Endodermal cell (in vitro differentiated cells): Measurements from ENCODE around the gene ARHGEF10L. TPM values are rescaled to one million over a fixed set of nuclear protein-coding genes. Genes with fewer than 3 reads are reported as not detected.

Source experiments
- DNase-seq: peaks from one replicate; pipeline ENCODE4 v3.0.0-alpha.2; 2017
- H3K27ac ChIP-seq: 2 replicates; pipeline ENCODE4 v1.5.1; 2013; ENCODE audit warnings: mild to moderate bottlenecking, low read depth, low read length, moderate library complexity
- H3K27me3 ChIP-seq: 2 replicates; pipeline ENCODE4 v1.6.1; 2013; ENCODE audit warnings: mild to moderate bottlenecking, low read length, moderate library complexity; ENCODE audit not compliant: insufficient read depth, control insufficient read depth, poor library complexity, severe bottlenecking
- H3K36me3 ChIP-seq: 2 replicates; pipeline ENCODE4 v1.7.0; 2013; ENCODE audit warnings: mild to moderate bottlenecking, low read length, moderate library complexity; ENCODE audit not compliant: control insufficient read depth, insufficient read depth
- H3K4me1 ChIP-seq: one replicate; pipeline ENCODE4 v1.7.0; 2013; ENCODE audit warnings: low read length; ENCODE audit not compliant: control insufficient read depth, insufficient read depth
- H3K4me3 ChIP-seq: 2 replicates; pipeline ENCODE4 v1.5.1; 2013; ENCODE audit warnings: mild to moderate bottlenecking, low read length, moderate library complexity
- H3K9ac ChIP-seq: 2 replicates; pipeline ENCODE4 v1.6.1; 2013; ENCODE audit warnings: mild to moderate bottlenecking, low read length, moderate library complexity; ENCODE audit not compliant: poor library complexity, severe bottlenecking; ENCODE audit errors: extremely low read depth
- H3K9me3 ChIP-seq: 2 replicates; pipeline ENCODE4 v1.6.1; 2013; ENCODE audit warnings: mild to moderate bottlenecking, low read length, moderate library complexity; ENCODE audit not compliant: control insufficient read depth
- H3K27ac Mint-ChIP-seq: 2 replicates; pipeline ENCODE4 v1.8.0; 2020; ENCODE audit warnings: mixed read lengths
- H3K27me3 Mint-ChIP-seq: 2 replicates; pipeline ENCODE4 v1.8.0; 2021; ENCODE audit warnings: mild to moderate bottlenecking, mixed read lengths; ENCODE audit not compliant: insufficient read depth
- H3K36me3 Mint-ChIP-seq: 2 replicates; pipeline ENCODE4 v1.8.0; 2020; ENCODE audit warnings: low read depth, mixed read lengths
- H3K4me1 Mint-ChIP-seq: 2 replicates; pipeline ENCODE4 v1.8.0; 2020; ENCODE audit warnings: mixed read lengths
- H3K4me3 Mint-ChIP-seq: 2 replicates; pipeline ENCODE4 v1.8.0; 2020; ENCODE audit warnings: mild to moderate bottlenecking, moderate library complexity, mixed read lengths
- H3K9me3 Mint-ChIP-seq: 2 replicates; pipeline ENCODE4 v1.8.0; 2020; ENCODE audit warnings: mild to moderate bottlenecking, mixed read lengths
- CTCF ChIP-seq: fragments of 200-600 bp; sonication (generic); conservative IDR thresholded peaks from 2 replicates; pipeline ENCODE4 v1.5.0; 2021; ENCODE audit warnings: antibody characterized with exemption, mild to moderate bottlenecking
- WGBS, 2 experiments: methylation state at CpG; one replicate each; pipeline versions ENCODE4 v1.1.5 to v1.1.7; 2013; ENCODE audit warnings: missing lambda C conversion rate in 2 of 2, mixed read lengths in 1 of 2; ENCODE audit not compliant: insufficient coverage in 1 of 2, insufficient read length in 1 of 2; 5-methylcytosine and 5-hydroxymethylcytosine counted together
- total RNA-seq, 2 donors: library from RNA; stranded (reverse); fragmentation: NEBNext Ultra II Directional in 1 of 2; extraction: Animal tissue kit (Norgen Biotek cat#: 25700) in 1 of 2; gene quantifications; 2 replicates in 1 of 2; 3 replicates in 1 of 2; pipeline ENCODE4 v1.2.1, GENCODE V29; 2021

ARHGEF10L gene
- total RNA-seq, 2 donors from 2014 or later = 5.2 to 10.5 TPM

- no peak overlapping the region for H3K9ac ChIP-seq
- H3K27ac ChIP-seq = no peak overlapping the region
- H3K27me3 Mint-ChIP-seq = no peaks in the 10 kb centered on the region
- no peak for DNase-seq
- 96% methylated on average over 4 to 7 of the region's 10 CpGs for WGBS, 2 experiments
- no peaks in the 10 kb centered on the region for H3K9me3 Mint-ChIP-seq
- no peaks in the 10 kb centered on the region for H3K27me3 ChIP-seq
- H3K4me1 ChIP-seq = peaks cover 42% of the 10 kb centered on the region
- H3K9me3 ChIP-seq = no peaks in the 10 kb centered on the region
- H3K4me3 Mint-ChIP-seq = no peak overlapping the region
- H3K36me3 Mint-ChIP-seq = no peaks in the 10 kb centered on the region
- H3K4me1 Mint-ChIP-seq = peaks cover 51% of the 10 kb centered on the region
- no peak for TF ChIP-seq CTCF
- H3K27ac Mint-ChIP-seq = no peak overlapping the region
- H3K36me3 ChIP-seq = no peaks in the 10 kb centered on the region
- H3K4me3 ChIP-seq = no peak overlapping the region
These were observed 45.0 kb downstream of the ARHGEF10L start for GRCh38 chr1:17584539-17584938.

- Histone ChIP-seq H3K27me3 (no peaks in the 10 kb centered on the region), H3K9ac (no peak overlapping the region), H3K4me1 (peaks cover 40% of the 10 kb centered on the region), H3K4me3 (no peak overlapping the region), H3K9me3 (no peaks in the 10 kb centered on the region), H3K36me3 (no peaks in the 10 kb centered on the region), H3K27ac (peak overlapping the region; percentile 41)
- Mint-ChIP-seq H3K27me3 (no peaks in the 10 kb centered on the region), H3K36me3 (no peaks in the 10 kb centered on the region), H3K4me1 (peaks cover 45% of the 10 kb centered on the region), H3K4me3 (no peak overlapping the region), H3K9me3 (no peaks in the 10 kb centered on the region), H3K27ac (peak overlapping the region; percentile 55)
- 94 to 96% methylated on average over 5 to 9 of the region's 9 CpGs for WGBS, 2 experiments
- DNase-seq = no peak
- no peak for TF ChIP-seq CTCF
These were observed 45.9 kb downstream of the ARHGEF10L start for GRCh38 chr1:17585266-17585987.

GRCh38 chr1:17586172-17586964, 46.9 kb downstream of the ARHGEF10L start:
- H3K27ac ChIP-seq = peak overlapping the region; percentile 41
- Mint-ChIP-seq H3K4me3 (no peak overlapping the region), H3K27me3 (no peaks in the 10 kb centered on the region)

More at GRCh38 chr1:17586172-17586964, 46.9 kb downstream of the ARHGEF10L start:
- peak; percentile 84 for DNase-seq
- H3K27ac Mint-ChIP-seq = peak overlapping the region; percentile 85
- Histone ChIP-seq H3K4me3 (no peak overlapping the region), H3K36me3 (no peaks in the 10 kb centered on the region), H3K9ac (no peak overlapping the region), H3K27me3 (no peaks in the 10 kb centered on the region), H3K4me1 (peaks cover 34% of the 10 kb centered on the region), H3K9me3 (no peaks in the 10 kb centered on the region)
- peaks cover 39% of the 10 kb centered on the region for H3K4me1 Mint-ChIP-seq
- no peaks in the 10 kb centered on the region for H3K9me3 Mint-ChIP-seq
- TF ChIP-seq CTCF = no peak
- WGBS, 2 experiments = 69 to 74% methylated on average over 10 of the region's 10 CpGs
- no peaks in the 10 kb centered on the region for H3K36me3 Mint-ChIP-seq
